AG04449 (cell line): ENCODE results near the gene CLEC3A.

Experiments used
- CTCF ChIA-PET: fragments of 350-600 bp; formaldehyde crosslinking; extraction: SDS; loops from one replicate; lab custom pipeline; 2021; ENCODE audit warnings: antibody characterized with exemption; lab: Yijun Ruan, JAX
- POLR2A ChIA-PET: fragments of 400-600, 350-600 bp; formaldehyde crosslinking; extraction: SDS; loops from one replicate; lab custom pipeline; 2020; ENCODE audit warnings: antibody characterized with exemption, inconsistent platforms; lab: Yijun Ruan, JAX
- DNase-seq: peaks from one replicate; pipeline ENCODE4 v3.0.0-alpha.2; 2010; ENCODE audit warnings: low read depth, low spot score
- H3K4me3 ChIP-seq: 2 replicates; pipeline ENCODE4 v1.5.1; 2011; ENCODE audit warnings: low read depth, mild to moderate bottlenecking, control low read depth, low read length
- CTCF ChIP-seq: IDR thresholded peaks from one replicate; pipeline ENCODE4 v1.5.1; 2011; ENCODE audit warnings: mild to moderate bottlenecking, moderate library complexity, low read length, control low read depth, inconsistent platforms; ENCODE audit not compliant: insufficient read depth; ENCODE audit errors: missing control alignments

Gene CLEC3A

DNA sequence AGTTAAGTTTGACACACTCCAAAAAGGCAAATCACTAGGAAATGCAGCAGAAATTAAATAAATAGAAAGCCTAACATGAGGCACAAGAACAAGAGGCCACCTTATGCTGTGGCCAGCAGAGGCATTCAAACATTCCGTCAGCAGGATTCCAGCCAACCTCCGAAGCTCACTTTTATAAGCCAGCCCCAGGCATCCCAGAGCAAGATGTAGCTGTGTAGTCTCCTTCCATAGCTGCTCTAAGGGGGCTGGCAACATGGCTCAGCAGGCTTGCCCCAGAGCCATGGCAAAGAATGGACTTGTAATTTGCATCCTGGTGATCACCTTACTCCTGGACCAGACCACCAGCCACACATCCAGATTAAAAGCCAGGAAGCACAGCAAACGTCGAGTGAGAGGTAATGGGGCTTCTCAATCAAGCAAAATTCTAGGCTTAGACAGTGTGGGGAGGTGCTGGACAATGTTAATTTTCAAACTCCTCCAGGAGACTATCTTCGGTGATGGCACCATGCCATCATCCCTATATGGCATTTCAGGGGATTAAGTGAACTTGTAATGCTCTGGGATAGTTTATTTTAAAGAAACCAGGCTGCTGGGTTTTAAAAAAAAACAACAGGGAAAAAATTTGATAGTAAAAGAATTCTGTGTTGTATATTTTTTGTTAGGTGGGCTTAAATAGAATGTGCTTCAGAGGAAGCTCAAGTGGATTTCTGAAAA, at the start of gene CLEC3A:
TSS of gene CLEC3A (plus strand) at position 202 of the 714 bp plus-strand sequence. CDS start at position 281, 79 bp downstream.
- DNase-seq, result no peak
- POLR2A ChIA-PET, result no interaction called here
- CTCF ChIA-PET, result interaction anchor here (0.6 kb wide), 1 partner anchor 21 kb away, joined by 3 read pairs; no protein-coding TSS in a partner anchor
- no peak for TF ChIP-seq CTCF
- H3K4me3 ChIP-seq, result no peak within 1 kb of the TSS

DNA sequence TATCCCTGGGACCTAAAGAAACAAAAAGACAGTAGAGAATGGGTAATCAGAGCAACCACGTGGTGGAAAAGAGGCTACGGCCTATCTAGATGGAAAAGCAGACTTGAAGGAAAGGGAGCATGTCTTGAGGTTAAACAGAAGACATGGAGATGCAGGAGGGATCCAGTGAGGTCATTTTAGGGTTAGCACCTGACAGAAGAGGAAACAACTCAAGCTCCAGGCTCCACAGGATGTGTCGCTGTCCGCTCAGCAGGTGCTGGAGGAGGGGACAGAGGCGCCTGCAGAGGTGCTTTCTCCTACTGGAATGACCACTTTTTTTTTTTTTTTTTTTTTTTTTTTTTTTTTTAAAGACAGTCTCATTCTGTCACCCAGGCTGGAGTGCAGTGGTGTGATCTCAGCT, 47.5 kb upstream of the CLEC3A start:
- DNase-seq, result no peak
- TF ChIP-seq CTCF, result no peak
- H3K4me3 ChIP-seq, result no peak overlapping the region
- CTCF ChIA-PET, result interaction anchor here (8.5 to 10.9 kb wide), 2 partner anchors 28 to 299 kb away, joined by 56 to 194 read pairs; no protein-coding TSS in a partner anchor
- POLR2A ChIA-PET, result no interaction called here

GRCh38 chr16:77975942-77976341, 46.4 kb upstream of the CLEC3A start:
- no peak for DNase-seq
- ChIA-PET POLR2A (no interaction called here), CTCF (interaction anchor here (1.0 to 1.7 kb wide), 4 partner anchors 11 to 301 kb away, joined by 3 to 5 read pairs (median 4); no protein-coding TSS in a partner anchor)
- TF ChIP-seq CTCF, result no peak
- H3K4me3 ChIP-seq, result no peak overlapping the region

DNA sequence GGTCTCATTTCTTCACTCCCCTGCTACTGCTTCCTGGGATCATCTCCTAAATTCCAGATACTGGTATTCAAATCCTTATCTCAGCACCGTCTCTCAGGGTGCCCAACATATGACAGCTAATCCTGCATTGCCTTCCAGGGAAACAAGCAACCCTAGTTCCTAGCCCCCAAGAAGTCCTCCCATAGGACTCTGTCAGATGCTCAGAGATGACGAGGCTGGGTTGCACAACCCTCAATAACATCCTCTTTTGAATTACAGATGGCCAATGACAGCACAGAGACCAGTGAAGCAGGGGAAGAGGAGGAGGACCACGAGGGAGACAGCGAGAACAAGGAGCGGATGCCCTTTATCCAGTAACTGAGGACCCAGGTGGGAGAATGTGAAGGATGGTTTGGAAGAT, 45.0 kb upstream of the CLEC3A start:
- no peak for TF ChIP-seq CTCF
- ChIA-PET POLR2A (no interaction called here), CTCF (interaction anchor here (1.3 to 1.7 kb wide), 2 partner anchors 10 to 300 kb away, joined by 3 to 5 read pairs; no protein-coding TSS in a partner anchor)
- DNase-seq, result no peak
- no peak overlapping the region for H3K4me3 ChIP-seq

DNA sequence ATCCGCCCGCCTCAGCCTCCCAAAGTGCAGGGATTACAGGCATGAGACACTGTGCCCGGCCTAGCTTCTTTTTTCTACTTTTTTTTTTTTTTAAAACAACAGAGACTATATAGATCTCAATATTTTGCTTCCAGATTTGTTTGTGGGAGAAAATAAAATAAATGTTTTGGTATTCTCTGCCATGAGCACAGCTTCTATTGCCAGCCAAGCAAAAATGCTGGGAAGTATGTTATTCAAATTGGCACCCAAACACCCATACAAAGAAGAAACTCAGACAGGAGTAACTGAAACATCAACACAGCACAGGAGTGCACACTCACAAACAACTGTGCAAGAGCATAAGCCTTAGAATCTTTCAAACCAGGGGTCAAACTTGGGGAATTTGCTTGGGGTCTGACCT, 37.2 kb upstream of the CLEC3A start:
- no peak for DNase-seq
- ChIA-PET CTCF (interaction anchor here (3.4 kb wide), 1 partner anchor 17 kb away, joined by 18 read pairs; no protein-coding TSS in a partner anchor), POLR2A (no interaction called here)
- TF ChIP-seq CTCF, result no peak
- no peak overlapping the region for H3K4me3 ChIP-seq

DNA sequence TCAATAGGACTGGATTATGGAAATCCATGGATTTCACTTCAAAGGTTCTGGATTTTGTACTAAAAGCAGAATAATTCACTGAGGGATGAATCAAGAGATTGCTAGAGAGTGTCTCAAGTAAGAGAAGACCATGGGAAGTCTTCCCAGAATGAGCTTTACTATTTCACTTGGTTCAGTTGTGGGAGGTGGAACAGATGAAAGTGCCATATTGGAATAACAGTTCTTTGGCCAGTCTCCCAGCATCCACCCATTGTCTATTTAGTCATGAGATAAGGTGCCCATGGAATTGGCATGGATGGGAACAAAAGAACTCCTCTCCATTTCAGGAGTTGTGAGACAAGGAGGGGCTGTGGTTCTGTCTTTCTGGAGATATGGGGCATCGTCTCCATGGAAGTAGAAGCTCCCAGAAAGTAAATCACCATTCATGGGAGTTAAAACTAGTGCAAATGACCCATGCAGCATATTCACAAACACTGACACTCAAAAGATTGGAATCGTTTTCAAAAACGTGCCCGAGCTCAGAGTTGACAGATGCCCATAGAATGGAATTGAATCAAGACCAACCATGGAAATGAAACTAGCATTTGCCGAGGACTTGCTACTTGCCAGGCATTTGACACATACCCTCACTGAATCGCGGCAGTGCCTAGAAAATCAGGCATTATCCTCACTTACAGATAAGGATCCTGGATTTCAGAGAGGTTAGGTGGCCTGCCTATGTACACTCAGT, 36.2 kb upstream of the CLEC3A start:
- CTCF ChIA-PET, result interaction anchor here (1.0 to 2.7 kb wide), 4 partner anchors 10 to 311 kb away, joined by 3 to 13 read pairs (median 5); no protein-coding TSS in a partner anchor
- POLR2A ChIA-PET, result no interaction called here
- H3K4me3 ChIP-seq, result no peak overlapping the region
- no peak for DNase-seq
- TF ChIP-seq CTCF, result no peak
